Measurements from ENCODE around the gene CRELD2. TPM values are rescaled to one million over a fixed set of nuclear protein-coding genes. Genes with fewer than 3 reads are reported as not detected.
"Not testable (repeated sequence)": the region's sequence is repeated elsewhere in the genome, so short reads cannot be mapped to it uniquely, and the experiment has no call there.

CRELD2 gene
- total RNA-seq, 6 experiments from 2014 or later = 26.0 to 56.4 (median 47.8) TPM

DNA sequence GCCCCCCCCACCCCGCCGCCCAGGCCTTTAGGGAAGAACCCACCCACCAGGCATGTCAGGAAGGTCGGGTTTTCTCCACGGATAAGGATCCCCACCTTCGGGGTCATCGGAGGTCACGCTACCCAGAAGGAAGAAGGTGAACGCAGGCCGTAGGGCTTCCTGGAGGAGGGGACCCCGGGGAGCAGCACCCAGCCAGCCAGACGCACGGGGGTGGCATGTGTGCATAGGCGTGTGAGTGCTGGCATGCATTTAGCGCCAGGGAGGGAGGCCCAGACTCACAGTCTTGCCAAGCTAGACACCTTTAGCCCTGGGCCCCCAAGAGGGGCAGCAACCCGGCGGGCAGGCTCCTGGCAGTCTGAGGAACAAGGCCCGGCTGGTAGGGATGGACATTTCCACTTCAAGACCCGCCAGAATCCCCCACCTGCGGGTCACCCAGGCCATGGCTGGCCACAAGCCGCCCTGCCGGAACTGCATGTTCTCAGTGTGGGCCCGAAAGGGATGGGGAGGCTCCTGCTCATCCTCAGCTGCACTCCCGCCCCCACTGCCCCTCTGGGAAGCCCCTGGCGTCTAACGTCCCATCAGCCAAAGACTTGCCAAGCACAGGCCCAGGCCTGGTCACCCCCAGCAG, 25.5 kb downstream of the CRELD2 start:
- no peaks in the 10 kb centered on the region for H3K9me3 ChIP-seq
- TF ChIP-seq, protein P1, sequence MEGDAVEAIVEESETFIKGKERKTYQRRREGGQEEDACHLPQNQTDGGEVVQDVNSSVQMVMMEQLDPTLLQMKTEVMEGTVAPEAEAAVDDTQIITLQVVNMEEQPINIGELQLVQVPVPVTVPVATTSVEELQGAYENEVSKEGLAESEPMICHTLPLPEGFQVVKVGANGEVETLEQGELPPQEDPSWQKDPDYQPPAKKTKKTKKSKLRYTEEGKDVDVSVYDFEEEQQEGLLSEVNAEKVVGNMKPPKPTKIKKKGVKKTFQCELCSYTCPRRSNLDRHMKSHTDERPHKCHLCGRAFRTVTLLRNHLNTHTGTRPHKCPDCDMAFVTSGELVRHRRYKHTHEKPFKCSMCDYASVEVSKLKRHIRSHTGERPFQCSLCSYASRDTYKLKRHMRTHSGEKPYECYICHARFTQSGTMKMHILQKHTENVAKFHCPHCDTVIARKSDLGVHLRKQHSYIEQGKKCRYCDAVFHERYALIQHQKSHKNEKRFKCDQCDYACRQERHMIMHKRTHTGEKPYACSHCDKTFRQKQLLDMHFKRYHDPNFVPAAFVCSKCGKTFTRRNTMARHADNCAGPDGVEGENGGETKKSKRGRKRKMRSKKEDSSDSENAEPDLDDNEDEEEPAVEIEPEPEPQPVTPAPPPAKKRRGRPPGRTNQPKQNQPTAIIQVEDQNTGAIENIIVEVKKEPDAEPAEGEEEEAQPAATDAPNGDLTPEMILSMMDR (IDR thresholded peaks at IDR 0.05) = no peak
- TF ChIP-seq POLR2A (IDR thresholded peaks at IDR 0.05) = no peak
- DNase-seq = no peak
- WGBS (ENCODE audit: insufficient coverage, low coverage, low lambda C conversion rate, missing lambda C conversion rate) = 60% methylated on average over 1 of the region's 25 CpGs
- H3K27me3 ChIP-seq = no peaks in the 10 kb centered on the region
- no peaks in the 10 kb centered on the region for H3K36me3 ChIP-seq
- peak overlapping the region in 1 of 3 donors; percentile 57 for H3K27ac ChIP-seq
- H3K4me3 ChIP-seq = peak overlapping the region in 1 of 3 donors; percentile 18
- ATAC-seq = no peak
- intact Hi-C loops (cut with DNase I) = no loop called here
- H3K4me1 ChIP-seq = peaks cover 0 to 19% (median 0%) of the 10 kb centered on the region in 4 donors

DNA sequence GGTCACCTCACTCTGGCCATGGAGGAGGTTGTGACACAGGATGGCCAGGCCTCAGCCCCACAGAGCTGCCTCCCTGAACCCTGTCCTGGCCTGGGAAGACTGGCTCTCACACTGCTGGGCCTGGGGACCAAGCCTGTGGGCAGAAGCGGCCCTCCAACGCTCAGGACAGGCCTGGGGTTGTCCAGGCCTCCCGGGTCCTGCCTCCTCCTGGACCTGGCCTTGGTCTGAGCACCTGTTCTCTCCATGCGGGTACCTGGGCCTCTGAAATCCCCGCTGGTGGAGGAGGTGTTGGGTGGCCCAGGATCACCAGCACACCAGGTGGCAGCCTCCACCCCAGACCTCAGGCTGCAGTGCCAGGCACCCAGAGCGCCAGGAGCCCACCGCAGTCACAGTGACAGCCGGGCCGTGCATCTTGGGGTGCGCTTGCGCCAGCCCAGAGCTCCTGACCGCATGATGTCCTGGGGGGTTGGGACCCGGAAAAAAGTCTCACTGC, 26.0 kb downstream of the CRELD2 start:
- no peak for DNase-seq

DNA sequence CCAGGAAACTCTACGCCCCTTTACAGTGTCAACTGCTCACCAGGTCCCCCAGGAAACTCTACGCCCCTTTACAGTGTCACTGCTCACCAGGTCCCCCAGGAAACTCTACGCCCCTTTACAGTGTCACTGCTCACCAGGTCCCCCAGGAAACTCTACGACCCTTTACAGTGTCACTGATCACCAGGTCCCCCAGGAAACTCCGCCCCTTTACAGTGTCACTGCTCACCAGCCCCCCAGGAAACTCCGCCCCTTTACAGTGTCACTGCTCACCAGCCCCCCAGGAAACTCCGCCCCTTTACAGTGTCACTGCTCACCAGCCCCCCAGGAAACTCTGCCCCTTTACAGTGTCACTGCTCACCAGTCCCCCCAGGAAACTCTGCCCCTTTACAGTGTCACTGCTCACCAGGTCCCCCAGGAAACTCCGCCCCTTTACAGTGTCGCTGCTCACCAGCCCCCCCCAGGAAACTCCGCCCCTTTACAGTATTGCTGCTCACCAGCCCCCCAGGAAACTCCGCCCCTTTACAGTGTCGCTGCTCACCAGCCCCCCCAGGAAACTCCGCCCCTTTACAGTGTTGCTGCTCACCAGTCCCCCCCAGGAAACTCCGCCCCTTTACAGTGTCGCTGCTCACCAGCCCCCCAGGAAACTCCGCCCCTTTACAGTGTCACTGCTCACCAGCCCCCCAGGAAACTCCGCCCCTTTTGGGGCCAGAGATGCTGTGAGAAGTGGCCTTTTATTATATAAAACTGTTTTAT, 26.8 kb downstream of the CRELD2 start:
- H3K36me3 ChIP-seq; H3K4me3 ChIP-seq; H3K9me3 ChIP-seq; intact Hi-C loops (cut with DNase I); ATAC-seq; H3K27me3 ChIP-seq; DNase-seq: not testable (repeated sequence)
- 72% methylated on average over 11 of the region's 17 CpGs for WGBS (ENCODE audit: insufficient coverage, low coverage, low lambda C conversion rate, missing lambda C conversion rate)
- peak overlapping the region in 1 of 3 donors; percentile 35 for H3K27ac ChIP-seq
- peaks cover 0 to 19% (median 0%) of the 10 kb centered on the region in 4 donors for H3K4me1 ChIP-seq

More for the DNA sequence above, 26.0 kb downstream of the CRELD2 start:
- Histone ChIP-seq H3K9me3 (no peaks in the 10 kb centered on the region), H3K27me3 (no peaks in the 10 kb centered on the region), H3K27ac (peak overlapping the region in 1 of 3 donors; percentile 57), H3K36me3 (no peaks in the 10 kb centered on the region), H3K4me1 (peaks cover 0 to 19% (median 0%) of the 10 kb centered on the region in 4 donors), H3K4me3 (peak overlapping the region in 1 of 3 donors; percentile 18)
- WGBS (ENCODE audit: insufficient coverage, low coverage, low lambda C conversion rate, missing lambda C conversion rate) = 80% methylated on average over 2 of the region's 13 CpGs
- ATAC-seq = no peak
- intact Hi-C loops (cut with DNase I) = no loop called here
- TF ChIP-seq, protein P1 (IDR thresholded peaks at IDR 0.05) = no peak
- TF ChIP-seq POLR2A (IDR thresholded peaks at IDR 0.05) = no peak

DNA sequence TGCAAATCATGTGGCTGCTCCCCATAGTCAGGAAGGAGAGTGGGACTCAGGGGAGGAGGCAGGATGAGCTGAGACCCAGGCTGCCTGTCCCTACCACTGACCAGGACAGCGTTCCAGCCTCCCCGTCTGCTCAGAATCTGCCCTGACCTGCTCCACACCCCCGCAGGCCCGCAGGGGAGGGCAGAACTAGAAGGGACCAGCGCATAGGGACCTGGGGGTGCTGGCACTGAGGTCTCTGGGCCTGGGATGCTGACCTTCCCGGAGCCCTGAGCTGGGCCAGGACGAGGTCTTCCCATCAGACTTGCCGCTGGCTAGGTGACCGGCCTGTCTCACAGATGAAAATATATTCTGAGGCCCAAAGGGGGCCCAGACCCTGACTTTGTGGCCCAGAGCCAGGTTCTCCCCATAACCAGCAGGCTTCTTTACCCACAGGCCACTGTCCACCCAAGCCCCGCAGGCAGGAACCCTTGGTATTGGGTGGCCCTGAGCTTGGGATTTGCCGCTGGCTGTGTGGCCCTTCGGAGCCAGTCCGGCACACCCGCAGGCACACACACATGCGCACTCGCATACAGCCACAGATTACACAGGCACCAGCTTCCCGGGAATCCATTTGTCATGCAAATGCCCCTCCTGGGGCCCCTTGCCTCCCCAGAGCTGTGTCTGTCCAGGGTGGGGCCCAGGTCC, 28.3 kb downstream of the CRELD2 start:
- H3K27ac ChIP-seq = no peak overlapping the region
- H3K4me1 ChIP-seq = peaks cover 0 to 19% (median 0%) of the 10 kb centered on the region in 4 donors
- TF ChIP-seq, protein P1 (IDR thresholded peaks at IDR 0.05) = no peak
- TF ChIP-seq POLR2A (IDR thresholded peaks at IDR 0.05) = no peak
- H3K36me3 ChIP-seq = no peaks in the 10 kb centered on the region
- H3K9me3 ChIP-seq = no peaks in the 10 kb centered on the region
- ATAC-seq (no peak), DNase-seq (no peak)
- H3K27me3 ChIP-seq = no peaks in the 10 kb centered on the region
- intact Hi-C loops (cut with DNase I) = no loop called here
- WGBS (ENCODE audit: insufficient coverage, low coverage, low lambda C conversion rate, missing lambda C conversion rate) = 89% methylated on average over 7 of the region's 17 CpGs
- H3K4me3 ChIP-seq = no peak overlapping the region
